Hepatocyte (in vitro differentiated cells): ENCODE results near the gene CLTCL1.

Experiments
- EZH2 ChIP-seq: fragments of 200-600 bp; sonication (generic); IDR thresholded peaks from 2 replicates; pipeline ENCODE4 v1.6.1; 2016; ENCODE audit warnings: antibody characterized with exemption, mild to moderate bottlenecking, borderline replicate concordance
- EZH2phosphoT487 ChIP-seq: fragments of 200-600 bp; sonication (generic); IDR thresholded peaks from one replicate; pipeline ENCODE4 v1.6.1; 2018; ENCODE audit warnings: antibody characterized with exemption, mild to moderate bottlenecking, low read depth, moderate library complexity; ENCODE audit not compliant: unreplicated experiment, severe bottlenecking
- TF ChIP-seq, protein P1 (sequence below): fragments of 200-600 bp; sonication (generic); IDR thresholded peaks from 2 replicates; pipeline ENCODE4 v1.5.1; 2016; ENCODE audit warnings: antibody characterized with exemption, mild to moderate bottlenecking; ENCODE audit not compliant: poor library complexity

DNA sequence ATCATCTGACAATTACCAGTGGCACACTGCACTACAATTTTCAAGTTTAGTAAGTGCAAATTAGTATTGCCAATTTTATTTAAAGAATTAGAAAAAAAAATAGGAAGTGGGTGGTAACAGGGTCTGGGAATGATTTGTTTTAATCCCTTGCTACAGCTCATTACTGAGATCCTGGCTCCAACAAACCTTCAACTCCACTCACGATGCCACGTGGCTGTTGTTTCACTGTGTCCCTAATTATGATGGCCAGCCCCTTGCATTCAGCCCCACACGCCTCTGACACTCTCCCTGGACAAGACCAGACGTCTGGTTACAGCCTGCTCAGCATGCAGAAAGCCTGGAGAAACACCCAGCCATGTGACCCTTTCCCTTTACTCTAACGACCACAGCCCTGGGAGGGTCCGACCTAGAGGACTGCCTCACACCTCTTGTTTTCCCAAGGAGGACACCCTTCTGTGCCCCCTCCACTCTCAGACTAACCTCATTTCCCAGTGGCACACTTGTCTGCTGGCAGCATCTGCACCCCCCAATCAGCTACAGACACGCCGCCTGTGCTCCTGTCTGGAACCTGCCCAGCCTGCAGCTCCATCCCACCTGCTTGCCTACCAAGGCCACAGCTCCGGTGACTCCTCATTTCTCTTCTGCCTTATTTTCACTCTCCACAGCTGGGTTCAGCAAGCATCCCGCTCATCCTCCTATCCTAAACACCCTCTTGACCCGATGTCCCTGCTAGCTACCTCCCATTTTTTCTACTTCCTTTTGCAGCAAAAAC lies 94.5 kb downstream of the CLTCL1 start:
- TF ChIP-seq, protein P1, sequence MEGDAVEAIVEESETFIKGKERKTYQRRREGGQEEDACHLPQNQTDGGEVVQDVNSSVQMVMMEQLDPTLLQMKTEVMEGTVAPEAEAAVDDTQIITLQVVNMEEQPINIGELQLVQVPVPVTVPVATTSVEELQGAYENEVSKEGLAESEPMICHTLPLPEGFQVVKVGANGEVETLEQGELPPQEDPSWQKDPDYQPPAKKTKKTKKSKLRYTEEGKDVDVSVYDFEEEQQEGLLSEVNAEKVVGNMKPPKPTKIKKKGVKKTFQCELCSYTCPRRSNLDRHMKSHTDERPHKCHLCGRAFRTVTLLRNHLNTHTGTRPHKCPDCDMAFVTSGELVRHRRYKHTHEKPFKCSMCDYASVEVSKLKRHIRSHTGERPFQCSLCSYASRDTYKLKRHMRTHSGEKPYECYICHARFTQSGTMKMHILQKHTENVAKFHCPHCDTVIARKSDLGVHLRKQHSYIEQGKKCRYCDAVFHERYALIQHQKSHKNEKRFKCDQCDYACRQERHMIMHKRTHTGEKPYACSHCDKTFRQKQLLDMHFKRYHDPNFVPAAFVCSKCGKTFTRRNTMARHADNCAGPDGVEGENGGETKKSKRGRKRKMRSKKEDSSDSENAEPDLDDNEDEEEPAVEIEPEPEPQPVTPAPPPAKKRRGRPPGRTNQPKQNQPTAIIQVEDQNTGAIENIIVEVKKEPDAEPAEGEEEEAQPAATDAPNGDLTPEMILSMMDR, result no peak
- TF ChIP-seq EZH2phosphoT487, result no peak
- no peak for TF ChIP-seq EZH2
